NOMO-1 (cell line): ENCODE measurements around the gene SIM1.

ENCODE experiments used
- DNase-seq, 2 experiments: peaks; one replicate each; lab custom pipeline; 2025; ENCODE audit not compliant: unreplicated experiment in 2 of 2; lab: John Stamatoyannopoulos, UW

SIM1 gene

DNA sequence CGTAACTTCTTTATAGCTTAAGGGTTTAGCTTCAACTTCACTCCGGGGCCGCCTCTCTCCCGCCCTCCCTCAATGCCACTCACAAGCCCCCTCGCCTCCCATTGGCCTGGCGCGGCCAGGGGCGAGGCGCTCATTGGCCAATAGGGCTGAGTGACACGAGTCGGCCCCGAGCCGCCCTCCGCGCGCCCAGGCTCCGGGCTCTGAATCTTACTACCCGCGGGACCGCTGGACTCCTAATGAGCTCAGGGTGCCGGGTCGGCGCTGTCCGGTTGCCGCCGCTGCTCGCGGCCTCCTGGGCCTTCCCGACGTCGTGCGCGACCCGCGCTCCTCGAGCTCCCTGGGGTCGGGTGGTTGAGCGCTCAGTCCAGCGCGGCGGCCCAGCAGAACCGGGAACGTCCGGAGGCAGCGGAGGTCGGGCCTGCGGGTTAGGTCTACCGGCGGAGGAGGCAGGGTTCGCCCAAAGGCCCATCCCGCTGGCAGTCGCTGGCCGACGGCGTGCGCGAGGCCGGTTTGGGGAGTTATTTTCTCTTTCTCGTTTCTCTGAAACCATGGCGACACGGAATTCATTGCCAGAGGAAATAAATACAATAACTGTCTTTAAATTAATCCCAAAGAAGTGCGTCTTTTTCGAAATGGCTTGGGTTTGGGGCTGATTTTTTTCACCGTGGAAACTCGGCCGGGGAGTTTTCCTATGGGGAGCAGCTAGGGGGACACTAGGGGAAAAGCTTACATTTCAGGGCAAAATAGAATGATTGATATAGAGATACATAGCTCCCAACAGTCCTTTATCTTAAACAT, at the start of gene SIM1:
Gene SIM1, minus strand, starts transcription at position 19 of the 798 bp plus-strand sequence. CDS start 1,453 bp downstream, outside the sequence.
- peak; percentile 62 to 75 for DNase-seq

GRCh38 chr6:100512203-100512862, 47.6 kb upstream of the SIM1 start:
- no peak for DNase-seq

DNA sequence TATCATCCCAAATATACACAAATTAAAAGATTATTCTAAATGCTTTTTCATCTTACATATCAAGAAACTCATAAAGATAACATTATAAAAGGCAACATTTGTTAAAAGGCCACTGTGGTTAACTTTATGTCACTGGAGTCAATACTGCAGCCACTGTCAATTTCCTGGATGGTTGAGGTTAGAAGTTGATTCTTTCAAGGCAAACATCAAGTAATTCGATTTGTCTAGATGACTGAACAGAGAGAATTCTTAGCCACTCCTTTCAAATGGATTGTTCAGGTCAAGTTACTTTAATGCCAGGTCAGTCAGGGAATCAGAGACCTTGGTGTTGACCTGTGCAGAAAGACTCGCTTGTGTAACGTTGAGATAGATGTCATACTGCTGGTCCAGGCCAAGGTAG, 44.4 kb upstream of the SIM1 start:
- DNase-seq: no peak

DNA sequence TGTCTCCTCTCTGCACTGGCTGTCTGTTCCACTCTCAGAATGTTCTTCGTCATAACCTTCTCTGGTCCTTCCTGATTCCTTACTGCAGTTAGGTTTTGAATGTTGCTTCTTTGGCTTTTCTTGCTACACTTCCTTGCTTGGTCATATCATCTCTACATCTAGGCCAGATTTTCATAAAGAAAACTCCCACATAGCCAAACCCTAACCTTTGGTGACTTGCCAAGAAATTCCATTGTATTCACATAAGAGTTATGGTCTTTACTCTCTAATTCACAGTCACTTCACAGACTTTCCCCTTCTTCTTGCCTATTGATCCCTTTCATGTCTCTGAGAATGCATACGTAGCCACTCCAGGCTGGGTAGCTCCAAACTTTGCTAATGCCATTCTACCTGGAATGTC, 41.9 kb upstream of the SIM1 start:
- no peak for DNase-seq

DNA sequence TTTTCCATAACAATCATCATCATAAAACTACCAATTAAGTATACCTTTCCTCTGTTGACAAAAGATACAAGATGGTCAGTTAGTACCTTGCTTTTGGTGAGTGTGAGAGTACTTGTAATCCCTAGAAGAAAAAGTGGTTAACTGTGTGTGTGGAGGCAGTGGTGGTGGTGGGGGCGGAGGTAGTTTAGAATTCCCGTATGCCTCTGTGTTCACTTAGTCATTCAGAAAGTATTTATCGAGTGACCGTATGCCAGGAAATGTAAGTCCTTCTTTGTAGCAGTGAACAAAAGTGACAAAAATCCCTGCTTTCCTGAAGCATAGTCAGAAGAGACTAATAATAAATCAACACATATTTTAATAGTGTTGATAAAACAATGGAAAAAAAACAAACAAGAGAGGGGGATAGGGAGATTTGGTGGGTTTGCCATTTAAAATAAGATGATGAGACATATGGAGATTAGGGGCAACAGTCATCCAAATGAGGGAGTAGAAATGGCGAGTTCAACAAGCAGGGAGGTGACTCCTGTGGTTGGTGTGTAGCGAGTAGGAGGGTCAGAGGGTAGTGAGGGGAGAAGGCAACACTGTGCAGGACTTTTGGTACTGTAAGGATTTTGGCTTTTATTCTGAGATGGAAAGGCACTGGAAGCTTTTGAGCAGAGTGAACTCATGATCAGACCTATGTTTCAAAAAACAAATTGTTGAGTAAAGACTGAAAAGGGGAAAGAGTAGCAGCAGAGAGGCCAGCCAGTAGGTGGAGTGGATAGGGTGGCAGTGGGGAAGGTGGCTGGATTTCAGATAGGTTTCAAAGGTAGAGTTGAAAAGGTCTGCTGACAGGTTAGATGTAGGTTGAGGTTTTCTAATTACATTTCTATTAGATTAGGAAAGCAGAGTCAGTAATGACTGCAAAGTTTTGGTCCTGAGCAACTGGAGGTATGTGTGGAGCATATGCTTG, 40.3 kb upstream of the SIM1 start:
- no peak for DNase-seq

- no peak for DNase-seq
Measured at GRCh38 chr6:100503043-100503705, 38.5 kb upstream of the SIM1 start.

DNA sequence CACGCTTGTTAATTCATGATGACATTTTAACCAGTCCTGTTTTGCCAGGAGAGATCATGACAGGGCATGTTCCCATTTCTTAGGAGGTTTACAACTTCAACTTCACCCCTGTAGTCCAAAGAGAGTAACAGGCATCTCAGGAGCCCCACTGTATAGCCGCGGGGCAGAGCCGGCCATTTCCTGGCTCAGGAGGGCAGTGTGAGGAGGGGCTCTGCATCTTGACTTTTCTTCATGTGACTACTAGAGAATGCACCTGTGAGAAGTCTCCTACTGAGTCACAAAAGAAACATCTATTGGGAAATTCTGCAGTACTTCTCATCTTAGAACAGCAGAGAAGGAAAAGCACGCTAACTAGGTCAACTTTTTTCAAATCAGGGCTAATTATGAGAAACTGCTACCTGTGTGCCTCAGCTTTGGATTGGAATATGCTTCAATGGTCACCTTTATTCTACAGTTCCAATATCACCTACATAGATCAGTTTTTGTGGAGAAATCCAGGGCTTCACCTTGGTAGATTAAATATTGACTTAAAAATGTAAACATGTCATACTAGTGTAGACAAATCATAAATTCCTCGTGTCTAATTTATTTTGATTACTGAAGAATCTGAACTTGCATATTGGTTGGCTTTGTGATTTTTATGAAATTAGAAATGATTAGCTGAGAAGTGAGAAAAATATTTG, 28.6 kb upstream of the SIM1 start:
- DNase-seq: no peak

DNA sequence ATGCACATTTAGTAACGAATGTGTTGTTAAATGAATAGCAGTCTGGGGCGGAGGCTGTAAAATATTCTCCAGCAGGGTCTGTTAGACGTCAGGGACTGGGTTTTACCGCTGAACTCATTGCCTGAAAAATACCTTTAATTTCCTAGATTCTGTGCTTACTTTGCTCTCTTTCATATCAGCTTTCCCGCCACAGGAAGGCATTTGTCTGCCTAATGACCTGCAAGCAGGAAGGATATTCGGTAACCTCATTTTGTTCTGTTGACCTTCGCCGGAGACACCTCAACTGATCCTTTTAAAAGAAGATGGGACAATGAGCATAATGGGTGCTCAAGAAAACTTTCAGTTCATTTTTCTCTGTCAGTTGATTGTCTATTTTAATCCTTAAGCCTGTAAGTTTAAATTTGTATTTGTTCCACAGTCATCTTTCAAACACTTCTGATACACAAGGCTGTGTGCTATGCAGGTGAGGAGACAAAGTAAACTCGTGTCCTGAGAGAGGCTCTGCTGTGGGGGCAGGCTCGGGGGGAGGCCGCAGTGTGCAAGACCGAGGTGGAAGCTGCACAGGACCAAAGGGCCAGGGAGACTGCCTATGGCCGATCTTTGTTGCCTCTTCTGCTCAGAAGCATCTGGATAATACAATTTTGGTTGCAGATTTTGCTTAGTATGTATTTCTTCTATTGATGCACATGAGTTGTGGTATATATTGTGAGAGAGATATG, 27.4 kb upstream of the SIM1 start:
- no peak for DNase-seq

GRCh38 chr6:100490065-100490464, 25.3 kb upstream of the SIM1 start:
- DNase-seq: no peak

DNA sequence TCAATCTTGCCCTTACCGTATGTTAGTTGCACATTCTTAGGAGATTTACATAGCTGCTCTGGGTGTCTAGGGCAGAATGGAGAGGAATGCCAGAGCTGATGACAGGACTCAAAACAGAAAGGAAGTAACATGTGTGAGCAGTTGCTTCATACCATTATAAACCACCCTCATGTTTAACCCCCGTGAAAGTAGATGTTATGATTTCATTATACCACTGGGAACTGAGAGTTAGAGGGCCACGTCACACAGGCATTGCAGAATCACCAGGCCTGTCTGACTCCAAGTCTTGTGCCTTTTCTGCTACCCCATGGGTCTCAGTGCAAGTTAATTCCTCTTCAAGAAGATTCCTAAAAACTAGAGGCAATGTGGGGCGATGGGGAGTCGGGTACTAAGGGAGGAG, 23.5 kb upstream of the SIM1 start:
- DNase-seq: peak; percentile 47 to 70

DNA sequence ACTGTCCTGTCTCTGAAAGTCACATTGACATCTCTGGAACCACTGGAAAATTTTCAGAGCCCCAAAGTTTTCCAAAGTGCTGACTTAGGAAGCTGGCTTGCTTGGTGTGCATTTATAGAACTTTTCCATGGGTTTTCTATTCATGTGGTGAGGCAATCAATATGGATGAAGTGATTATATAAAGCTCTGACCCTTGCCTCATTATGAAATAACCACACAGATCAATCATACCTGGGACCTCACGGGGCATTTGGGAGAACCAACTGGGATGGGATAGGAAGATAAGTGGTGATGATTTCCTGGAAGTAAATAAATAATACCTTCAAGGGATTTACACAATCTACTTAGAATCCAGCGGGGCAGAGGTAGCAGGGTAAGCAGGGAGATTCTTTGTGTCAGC, 22.9 kb upstream of the SIM1 start:
- no peak for DNase-seq

GRCh38 chr6:100485268-100485667, 20.5 kb upstream of the SIM1 start:
- DNase-seq: no peak

GRCh38 chr6:100484474-100484873, 19.8 kb upstream of the SIM1 start:
- no peak for DNase-seq

DNA sequence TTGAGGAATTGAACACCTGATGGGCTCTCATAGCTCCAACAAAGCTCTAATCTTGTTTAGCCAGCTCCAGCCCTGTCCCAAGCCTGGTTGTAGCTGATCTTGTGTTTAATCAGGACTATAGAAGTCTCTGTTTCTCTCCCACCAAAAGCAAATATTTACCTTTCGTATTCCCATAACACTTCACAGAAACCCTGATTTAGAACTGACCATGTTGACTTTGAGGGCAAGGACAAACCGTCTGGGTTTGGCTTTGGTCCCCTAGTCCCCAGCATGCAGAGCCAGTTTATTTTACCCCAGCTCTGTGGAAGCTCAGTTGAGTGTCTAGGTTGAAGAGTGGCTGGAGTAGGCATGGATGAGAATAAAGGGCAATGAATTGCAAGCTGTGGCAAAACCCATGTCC, 18.0 kb upstream of the SIM1 start:
- no peak for DNase-seq

DNA sequence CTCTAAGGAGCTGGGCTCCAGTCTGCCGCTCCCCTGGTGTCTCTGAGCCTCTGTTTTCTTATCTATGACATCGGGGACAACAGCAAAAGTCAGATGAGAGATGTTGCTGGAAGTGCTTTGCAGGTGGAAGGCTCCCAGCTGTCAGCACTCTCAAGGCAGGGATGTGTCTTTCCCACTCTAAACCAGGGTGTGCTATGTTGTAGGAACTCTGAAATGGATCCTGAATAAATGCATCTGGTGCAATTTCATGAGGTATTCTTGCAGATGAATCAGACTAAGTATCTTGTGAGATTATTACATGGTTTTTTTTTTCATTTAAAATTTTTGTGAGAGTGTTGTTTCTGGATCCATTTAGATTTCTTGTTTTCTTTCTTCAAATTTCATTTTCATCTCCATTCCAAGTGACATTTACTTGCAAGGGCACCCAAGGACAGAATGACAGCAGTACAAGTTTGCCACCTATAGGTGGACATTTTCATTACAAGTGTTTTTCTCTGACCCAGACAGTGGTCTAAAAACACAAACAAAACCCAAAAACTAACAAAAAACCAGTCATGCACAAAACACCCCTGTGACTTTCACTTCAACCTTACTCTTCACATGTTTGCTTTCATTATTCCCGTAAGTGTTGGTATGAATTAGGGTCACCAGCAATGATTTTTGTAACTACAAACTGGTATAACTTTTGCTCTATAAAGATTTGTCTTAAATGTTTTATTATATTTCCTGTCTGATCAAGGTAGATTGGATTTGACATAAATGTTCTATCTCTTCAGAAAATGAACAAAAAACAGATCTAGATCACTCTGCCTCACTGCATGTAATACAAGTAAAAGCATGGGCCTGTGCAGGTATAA, 14.7 kb upstream of the SIM1 start:
- DNase-seq: peak in 1 of 2 experiments; percentile 46

GRCh38 chr6:100475554-100476320, 11.0 kb upstream of the SIM1 start:
- no peak for DNase-seq

- DNase-seq: no peak
Measured at GRCh38 chr6:100473182-100473581, 8.5 kb upstream of the SIM1 start.

- no peak for DNase-seq
Measured at GRCh38 chr6:100472674-100473073, 8.0 kb upstream of the SIM1 start.
